ENCODE results near the gene ACAP3.

ACAP3 gene

DNA sequence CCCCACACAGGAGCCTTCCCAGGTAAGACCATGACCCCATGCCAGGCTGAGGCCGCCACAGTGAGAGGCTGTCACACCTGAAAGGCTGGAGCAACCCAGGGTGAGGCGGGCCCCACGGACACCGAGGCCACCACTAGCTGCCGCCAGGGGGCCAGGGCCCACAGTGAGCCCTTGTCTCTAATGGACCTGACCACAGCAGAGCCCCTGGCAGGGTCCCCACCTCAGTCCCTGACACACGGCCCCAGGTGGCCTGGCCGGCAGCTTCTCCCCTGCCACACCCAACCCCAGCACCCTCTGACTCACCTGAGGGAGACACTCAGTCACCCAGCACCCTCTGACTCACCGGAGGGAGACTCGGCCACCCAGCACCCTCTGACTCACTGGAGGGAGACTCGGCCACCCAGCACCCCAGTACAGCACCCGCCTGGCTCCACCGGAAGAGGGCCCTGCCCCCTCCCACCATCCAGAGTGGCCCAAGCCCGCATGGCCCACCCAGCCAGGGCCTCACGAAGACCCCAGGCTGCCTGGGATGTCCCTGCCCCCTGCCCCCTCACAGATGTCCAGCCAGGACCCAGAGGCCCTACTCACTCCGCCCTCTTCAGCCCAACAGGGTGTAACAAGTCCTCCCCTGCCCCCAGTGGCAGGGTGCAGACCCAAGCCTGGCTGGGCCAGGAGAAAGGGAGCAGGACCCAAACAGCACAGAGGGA lies 37.1 kb upstream of the ACAP3 start:
- no peak for DNase-seq (ENCODE audit: low read depth in 3 of 3, low spot score in 1 of 3)

DNA sequence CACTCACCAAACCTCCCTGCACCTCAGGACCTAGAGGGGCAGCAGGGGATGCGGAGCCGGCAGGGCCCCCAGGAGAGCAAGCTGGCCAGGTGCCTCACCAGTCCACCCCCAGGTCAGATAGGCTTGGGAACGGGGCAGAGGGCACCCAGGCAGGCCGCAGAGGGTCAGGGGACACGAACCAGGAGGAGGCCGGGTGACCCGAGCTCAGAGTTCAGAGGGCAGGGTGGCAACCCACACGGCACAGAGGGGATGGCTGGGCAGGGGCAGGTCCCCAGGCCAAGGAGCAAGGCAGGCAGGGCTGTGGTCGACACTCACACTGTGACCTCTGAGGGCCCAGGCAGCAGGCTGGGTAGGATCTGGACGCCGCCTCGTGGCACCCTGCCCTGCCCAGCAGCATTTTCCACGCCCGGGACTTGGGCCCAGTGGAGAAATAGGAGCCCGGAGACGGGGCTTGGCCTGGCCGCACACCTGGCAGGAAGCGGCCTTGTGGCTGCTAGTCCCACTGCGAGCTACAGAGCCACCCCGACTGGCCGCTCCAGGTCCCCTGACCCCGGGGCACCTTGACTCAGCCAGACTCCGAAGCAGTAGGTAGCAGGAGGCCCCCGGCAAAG lies 36.2 kb upstream of the ACAP3 start:
- DNase-seq (ENCODE audit: low read depth in 3 of 3, low spot score in 1 of 3), result no peak

DNA sequence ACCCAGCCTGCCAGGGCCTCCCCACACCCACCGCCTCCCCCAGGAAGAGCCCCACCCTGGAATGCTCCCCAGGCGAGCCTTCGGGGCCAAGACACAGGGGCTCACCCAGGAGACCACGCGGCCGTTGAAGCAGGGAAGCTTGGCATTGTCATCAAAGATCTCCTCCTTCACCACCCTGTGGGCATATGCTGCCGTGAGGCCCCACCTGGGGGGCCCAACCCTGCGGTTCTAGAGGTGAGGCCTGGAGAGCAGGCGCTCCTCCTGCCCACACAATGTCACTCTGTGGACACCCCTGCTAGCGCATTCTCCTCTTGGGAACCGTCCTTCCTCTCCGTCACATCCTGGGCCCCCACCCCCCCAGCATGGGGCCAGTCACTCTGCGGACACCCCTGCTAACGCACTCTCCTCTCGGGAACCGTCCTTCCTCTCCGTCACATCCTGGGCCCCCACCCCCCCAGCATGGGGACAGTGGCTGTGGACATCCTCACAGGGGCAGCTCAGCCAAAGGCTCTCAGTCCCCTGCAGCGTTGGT lies 34.9 kb upstream of the ACAP3 start:
- no peak for DNase-seq (ENCODE audit: low read depth in 3 of 3, low spot score in 1 of 3)

DNA sequence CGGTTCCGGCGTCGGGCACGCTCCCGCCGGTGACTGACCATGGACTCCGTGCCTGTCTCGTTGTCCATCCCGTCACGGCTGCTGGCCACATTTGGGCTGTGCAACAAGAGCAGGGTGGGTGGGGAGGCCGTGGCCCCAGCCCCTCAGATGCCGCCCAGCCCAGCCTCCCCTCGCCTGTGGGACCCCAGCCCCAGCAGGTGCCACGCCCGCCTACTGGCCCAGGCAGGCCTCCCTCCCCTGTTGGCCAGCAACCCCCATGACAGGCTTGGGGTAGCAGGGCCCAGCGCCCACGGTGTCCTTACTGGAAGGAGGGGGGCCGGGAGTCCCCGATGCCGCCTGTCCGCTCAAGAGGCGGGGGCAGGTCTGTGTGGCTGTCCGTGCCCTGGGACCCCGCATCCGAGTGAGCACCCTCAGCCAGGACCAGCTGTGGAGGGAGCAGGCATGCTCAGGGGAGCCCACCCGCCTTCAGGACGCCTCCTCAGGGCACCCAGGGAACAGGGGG lies 34.4 kb upstream of the ACAP3 start:
- no peak for DNase-seq (ENCODE audit: low read depth in 3 of 3, low spot score in 1 of 3)

DNA sequence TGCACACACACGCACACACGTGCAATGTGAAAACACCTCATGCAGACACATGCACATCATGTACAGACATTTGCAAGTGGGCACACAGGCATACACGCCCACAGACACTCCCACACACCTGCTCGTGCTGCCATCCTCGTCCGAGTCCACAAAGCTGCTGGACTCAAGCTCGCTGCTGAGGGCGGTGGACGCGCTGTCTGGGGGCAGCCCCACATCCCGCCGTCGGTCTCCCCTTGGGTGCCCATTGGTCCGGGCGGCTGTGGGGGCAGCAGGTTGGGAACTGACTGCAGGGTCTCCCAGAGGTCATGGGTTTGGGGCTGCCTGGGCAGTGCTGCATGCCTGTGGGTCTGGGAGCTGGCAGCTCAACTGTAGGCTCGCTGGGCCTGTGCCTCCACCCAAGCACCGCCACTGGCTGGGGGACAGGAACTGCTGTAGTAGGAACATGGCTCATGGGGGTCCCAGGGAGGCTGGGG lies 33.9 kb upstream of the ACAP3 start:
- DNase-seq (ENCODE audit: low read depth in 3 of 3, low spot score in 1 of 3), result no peak

DNA sequence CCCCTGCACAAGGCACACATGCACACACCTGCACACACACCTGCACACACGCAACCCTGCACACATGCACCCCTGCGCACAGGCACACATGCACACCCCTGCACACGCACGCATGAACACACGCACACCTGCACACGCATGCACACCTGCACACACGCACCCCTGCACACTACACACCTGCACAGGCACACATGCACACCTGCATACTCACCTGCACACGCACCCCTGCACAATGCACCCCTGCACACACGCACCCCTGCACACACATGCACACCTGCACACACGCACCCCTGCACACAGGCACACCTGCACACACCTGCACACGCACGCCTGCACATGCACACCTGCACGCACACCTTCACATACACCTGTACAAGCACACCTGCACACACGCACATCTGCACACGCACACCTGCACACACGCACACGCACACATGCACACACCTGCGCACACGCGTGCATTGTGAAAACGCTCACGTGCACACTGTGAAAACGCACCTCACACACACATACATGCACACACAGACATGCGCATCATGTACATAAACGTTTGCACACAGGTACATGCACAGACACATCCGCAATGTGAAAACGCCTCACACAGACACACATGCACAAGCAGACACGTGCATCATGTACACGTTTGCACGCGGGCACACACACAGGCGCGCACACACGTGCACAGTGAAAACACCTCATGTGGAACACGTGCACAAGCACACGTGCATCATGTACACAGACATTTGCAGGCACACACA lies 33.2 kb upstream of the ACAP3 start:
- no peak for DNase-seq (ENCODE audit: low read depth in 3 of 3, low spot score in 1 of 3)

DNA sequence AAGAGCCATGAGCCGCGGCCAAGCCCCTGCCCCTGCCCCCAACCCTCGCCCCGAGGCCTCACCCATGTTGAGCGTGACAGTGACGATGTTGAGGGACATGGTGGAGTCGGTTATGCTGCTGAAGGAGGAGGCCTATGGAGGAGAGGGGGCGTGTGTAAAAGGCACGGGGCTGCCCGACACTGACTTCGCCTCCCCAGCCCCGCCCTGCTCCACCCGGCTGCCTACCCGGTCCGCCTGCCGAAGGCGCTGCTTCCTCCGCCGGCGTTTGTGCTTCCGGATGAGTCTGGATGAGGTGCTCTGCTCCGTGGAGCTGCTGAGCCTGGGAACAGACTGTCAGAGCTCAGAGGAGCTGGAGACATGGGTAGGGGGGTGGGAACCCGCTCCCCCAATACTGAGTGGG lies 32.5 kb upstream of the ACAP3 start:
- no peak for DNase-seq (ENCODE audit: low read depth in 3 of 3, low spot score in 1 of 3)

DNA sequence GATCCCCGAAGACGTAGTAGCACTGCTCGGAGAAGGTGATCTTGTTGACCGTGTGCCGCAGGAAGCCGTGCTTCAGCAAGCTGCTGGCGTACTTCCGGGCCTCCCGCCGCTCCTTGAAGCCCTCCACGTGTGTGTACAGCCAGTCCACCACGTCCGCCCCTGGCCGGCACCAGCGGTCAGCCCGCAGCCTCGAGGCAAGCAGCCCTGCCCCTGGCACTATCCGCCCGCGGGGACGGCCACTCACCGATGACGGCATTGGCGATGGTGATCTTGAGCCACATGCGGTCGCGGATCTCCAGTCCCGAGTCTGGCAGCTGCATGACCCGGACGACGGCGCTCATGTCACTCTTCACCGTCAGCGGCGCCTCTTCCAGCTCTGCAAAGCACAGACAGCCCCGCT lies 30.5 kb upstream of the ACAP3 start:
- no peak for DNase-seq (ENCODE audit: low read depth in 3 of 3, low spot score in 1 of 3)

DNA sequence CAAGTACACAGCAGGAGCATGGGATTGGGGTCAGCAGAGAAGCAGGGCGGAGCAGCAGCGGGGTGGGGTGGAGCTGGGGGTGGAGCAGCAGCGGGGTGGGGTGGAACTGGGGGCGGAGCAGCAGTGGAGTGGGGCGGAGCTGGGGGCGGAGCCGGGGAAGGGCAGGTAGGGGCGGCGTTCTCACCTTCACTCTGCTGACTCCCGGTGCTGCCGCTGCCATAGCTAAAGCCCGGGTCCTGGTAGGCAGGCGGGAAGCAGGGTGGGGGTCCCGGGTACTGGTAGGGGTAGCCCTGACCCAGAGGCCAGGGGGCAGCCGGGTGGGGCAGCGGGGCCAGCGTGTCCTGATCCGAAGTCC lies 30.0 kb upstream of the ACAP3 start:
- no peak for DNase-seq (ENCODE audit: low read depth in 3 of 3, low spot score in 1 of 3)

DNA sequence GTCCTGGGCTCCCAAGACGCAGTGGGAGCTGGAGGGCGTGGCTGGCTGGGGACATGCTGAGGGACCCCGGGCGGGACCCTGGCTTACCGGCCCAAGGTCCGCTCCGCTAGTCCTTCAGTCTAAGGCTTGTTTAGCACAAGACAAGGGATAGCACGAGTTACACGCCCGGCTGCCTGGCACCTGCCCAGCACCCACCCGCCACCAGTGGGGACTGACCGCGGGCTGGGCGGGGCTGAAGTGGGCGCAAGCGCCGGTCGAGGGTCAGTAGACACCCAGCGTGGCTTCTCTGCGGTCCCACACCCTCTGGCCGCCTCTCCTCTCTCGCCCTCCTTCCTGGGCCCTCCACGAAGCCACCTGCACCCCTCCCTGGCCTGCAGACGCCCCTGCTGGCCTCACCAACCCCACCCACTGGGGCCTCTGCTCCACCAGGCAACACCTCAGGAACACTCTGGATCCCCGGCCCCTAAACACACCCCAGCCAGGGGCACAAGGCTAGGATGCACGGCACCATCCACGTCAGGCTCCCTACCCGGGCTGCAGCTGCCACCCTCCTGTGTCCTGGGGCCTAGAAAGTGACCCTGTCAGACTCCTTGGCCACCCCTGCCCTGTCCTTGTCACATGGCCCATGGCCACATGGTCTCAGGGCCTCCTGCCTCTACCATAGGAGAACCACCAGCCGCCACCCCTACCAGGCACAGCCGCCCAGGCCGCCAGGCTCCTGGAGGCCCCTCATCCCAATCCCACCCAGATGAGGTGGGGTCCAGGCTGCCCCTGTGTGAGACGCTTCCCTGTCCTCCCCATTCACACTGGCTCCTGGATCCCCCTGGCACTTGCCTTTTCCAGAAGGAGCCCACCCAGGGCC lies 29.4 kb upstream of the ACAP3 start:
- no peak for DNase-seq (ENCODE audit: low read depth in 3 of 3, low spot score in 1 of 3)

DNA sequence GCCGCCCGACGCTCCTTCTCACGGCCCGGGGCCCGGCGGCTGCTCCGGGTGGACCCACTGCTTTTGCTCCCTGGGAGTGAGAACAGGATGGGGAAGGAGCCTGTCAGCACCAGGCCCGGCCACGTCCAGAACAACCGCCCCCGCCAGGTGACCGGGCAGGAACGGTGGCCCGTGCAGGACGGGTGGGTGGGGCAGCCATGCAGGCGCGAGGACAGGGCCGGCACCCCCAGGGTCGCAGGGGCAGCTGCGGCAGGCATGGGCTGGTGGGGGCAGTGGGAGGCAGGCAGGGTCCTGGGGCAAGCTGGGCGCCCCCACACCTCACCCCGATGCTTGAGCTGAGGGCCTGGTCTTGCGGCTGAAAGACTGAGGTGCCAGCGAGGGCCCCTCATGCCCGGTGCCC lies 28.7 kb upstream of the ACAP3 start:
- DNase-seq (ENCODE audit: low read depth in 3 of 3, low spot score in 1 of 3), result no peak

DNA sequence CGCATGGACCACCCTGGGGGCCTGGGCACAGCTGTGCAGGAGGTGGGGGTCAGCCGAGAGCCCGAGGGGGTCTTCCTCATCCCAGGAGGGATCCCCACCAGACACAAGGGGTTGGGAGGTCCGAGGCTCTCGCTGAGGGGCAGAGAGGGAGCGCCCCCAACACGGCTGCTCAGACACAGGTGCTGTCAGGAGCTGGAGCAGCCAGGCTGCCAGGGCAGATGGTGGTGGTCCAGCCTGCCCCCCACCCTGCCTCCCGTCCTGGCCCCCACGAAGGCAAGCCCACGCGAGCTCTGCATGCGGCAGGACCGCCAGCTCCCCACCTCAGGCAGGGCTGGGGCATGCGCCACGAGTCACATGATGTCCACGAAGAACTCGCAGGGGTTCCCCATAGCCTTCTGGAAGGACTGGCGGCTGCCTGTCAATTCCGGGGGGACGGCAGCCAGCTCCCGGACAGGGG lies 28.1 kb upstream of the ACAP3 start:
- no peak for DNase-seq (ENCODE audit: low read depth in 3 of 3, low spot score in 1 of 3)

DNA sequence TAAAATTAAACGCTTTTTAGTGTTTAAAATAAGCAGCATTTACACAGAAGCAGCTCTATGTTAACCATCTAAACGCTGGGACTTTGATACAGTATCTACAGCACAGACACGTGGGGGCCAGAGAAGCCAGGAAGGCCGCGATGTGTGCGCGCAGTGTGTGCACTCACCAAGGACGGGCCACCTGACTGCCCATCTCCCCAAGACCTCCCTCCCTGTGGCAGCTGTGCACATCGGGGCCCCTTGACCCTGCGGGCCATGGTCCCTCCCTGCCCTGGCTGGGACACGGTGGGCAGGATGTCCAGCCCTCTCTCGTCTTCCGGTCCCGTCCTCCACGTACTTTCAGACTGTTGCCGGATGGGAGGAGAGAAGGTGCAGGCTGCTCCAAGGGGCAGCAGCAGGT lies 27.6 kb upstream of the ACAP3 start:
- DNase-seq (ENCODE audit: low read depth in 3 of 3, low spot score in 1 of 3), result no peak

DNA sequence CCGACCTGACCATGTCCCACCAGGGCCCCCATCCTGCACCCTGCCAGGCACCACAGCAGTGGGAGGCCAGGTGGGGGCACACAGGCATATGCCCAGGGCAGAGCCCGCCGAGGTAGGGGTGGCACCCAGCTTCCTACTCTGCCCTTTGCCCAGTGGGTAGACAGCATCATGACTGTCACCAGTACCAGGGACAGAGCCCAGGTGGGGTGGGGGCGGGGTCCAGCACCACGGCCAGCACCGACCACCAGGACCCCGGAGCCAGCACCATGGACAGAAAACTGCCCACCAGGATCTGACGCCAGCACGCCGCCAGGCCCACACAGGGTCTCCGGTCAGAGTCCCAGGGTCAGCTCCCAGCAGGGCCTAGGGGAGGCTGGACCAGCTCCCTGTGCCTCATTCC lies 27.1 kb upstream of the ACAP3 start:
- no peak for DNase-seq (ENCODE audit: low read depth in 3 of 3, low spot score in 1 of 3)

DNA sequence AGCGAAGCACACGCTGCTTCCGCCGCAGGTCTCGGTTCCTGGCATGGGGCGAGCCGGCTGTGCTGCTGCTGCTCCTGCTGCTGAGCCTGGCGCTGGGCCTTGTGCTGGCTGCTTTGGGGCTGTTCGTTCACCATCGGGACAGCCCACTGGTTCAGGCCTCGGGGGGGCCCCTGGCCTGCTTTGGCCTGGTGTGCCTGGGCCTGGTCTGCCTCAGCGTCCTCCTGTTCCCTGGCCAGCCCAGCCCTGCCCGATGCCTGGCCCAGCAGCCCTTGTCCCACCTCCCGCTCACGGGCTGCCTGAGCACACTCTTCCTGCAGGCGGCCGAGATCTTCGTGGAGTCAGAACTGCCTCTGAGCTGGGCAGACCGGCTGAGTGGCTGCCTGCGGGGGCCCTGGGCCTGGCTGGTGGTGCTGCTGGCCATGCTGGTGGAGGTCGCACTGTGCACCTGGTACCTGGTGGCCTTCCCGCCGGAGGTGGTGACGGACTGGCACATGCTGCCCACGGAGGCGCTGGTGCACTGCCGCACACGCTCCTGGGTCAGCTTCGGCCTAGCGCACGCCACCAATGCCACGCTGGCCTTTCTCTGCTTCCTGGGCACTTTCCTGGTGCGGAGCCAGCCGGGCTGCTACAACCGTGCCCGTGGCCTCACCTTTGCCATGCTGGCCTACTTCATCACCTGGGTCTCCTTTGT lies 26.0 kb upstream of the ACAP3 start:
- DNase-seq (ENCODE audit: low read depth in 3 of 3, low spot score in 1 of 3), result no peak

DNA sequence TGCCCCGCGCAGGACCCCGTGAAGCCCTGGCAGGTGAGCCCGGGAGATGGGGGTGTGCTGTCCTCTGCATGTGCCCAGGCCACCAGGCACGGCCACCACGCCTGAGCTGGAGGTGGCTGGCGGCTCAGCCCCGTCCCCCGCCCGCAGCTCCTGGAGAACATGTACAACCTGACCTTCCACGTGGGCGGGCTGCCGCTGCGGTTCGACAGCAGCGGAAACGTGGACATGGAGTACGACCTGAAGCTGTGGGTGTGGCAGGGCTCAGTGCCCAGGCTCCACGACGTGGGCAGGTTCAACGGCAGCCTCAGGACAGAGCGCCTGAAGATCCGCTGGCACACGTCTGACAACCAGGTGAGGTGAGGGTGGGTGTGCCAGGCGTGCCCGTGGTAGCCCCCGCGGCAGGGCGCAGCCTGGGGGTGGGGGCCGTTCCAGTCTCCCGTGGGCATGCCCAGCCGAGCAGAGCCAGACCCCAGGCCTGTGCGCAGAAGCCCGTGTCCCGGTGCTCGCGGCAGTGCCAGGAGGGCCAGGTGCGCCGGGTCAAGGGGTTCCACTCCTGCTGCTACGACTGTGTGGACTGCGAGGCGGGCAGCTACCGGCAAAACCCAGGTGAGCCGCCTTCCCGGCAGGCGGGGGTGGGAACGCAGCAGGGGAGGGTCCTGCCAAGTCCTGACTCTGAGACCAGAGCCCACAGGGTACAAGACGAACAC lies 25.2 kb upstream of the ACAP3 start:
- no peak for DNase-seq (ENCODE audit: low read depth in 3 of 3, low spot score in 1 of 3)

DNA sequence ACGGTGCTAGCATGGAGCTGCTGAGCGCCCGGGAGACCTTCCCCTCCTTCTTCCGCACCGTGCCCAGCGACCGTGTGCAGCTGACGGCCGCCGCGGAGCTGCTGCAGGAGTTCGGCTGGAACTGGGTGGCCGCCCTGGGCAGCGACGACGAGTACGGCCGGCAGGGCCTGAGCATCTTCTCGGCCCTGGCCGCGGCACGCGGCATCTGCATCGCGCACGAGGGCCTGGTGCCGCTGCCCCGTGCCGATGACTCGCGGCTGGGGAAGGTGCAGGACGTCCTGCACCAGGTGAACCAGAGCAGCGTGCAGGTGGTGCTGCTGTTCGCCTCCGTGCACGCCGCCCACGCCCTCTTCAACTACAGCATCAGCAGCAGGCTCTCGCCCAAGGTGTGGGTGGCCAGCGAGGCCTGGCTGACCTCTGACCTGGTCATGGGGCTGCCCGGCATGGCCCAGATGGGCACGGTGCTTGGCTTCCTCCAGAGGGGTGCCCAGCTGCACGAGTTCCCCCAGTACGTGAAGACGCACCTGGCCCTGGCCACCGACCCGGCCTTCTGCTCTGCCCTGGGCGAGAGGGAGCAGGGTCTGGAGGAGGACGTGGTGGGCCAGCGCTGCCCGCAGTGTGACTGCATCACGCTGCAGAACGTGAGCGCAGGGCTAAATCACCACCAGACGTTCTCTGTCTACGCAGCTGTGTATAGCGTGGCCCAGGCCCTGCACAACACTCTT lies 24.5 kb upstream of the ACAP3 start:
- DNase-seq (ENCODE audit: low read depth in 3 of 3, low spot score in 1 of 3), result no peak

DNA sequence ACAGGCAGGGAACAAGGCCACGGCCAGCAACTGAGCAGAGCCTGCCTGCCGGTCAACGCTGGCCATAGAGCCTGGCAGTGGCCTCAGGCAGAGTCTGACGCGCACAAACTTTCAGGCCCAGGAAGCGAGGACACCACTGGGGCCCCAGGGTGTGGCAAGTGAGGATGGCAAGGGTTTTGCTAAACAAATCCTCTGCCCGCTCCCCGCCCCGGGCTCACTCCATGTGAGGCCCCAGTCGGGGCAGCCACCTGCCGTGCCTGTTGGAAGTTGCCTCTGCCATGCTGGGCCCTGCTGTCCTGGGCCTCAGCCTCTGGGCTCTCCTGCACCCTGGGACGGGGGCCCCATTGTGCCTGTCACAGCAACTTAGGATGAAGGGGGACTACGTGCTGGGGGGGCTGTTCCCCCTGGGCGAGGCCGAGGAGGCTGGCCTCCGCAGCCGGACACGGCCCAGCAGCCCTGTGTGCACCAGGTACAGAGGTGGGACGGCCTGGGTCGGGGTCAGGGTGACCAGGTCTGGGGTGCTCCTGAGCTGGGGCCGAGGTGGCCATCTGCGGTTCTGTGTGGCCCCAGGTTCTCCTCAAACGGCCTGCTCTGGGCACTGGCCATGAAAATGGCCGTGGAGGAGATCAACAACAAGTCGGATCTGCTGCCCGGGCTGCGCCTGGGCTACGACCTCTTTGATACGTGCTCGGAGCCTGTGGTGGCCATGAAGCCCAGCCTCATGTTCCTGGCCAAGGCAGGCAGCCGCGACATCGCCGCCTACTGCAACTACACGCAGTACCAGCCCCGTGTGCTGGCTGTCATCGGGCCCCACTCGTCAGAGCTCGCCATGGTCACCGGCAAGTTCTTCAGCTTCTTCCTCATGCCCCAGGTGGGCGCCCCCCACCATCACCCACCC lies 23.6 kb upstream of the ACAP3 start, which contains the start of gene TAS1R3:
TAS1R3 (plus strand) TSS at position 213 of the 898 bp plus-strand sequence; CDS start at position 279, 66 bp downstream.
- DNase-seq (ENCODE audit: low read depth in 3 of 3, low spot score in 1 of 3), result no peak

Measured in stimulated activated CD4-positive, alpha-beta T cell treated with anti-CD3 and anti-CD28 coated beads, TNF-alpha, amount 100 ng/mL, for 1 hour (primary cell).